HepG2 (cell line): Measurements from ENCODE around the gene SYTL1. TPM values are rescaled to one million over a fixed set of nuclear protein-coding genes. Genes with fewer than 3 reads are reported as not detected.

Experiments used
- ATAC-seq: fragments of 200-7000 bp; cut with Tn5 transposase; 3 replicates; pipeline ENCODE4 v1.9.1; 2020; ENCODE audit warnings: mild to moderate bottlenecking, moderate library complexity
- BruUV-seq: library from RNA; stranded (reverse); fragments of 400-500 nt; replicated peaks from 2 replicates; lab custom pipeline; 2021; lab: Mats Ljungman, UMichigan
- CTCF ChIA-PET: fragments of 300-600 bp; formaldehyde crosslinking; extraction: SDS; loops from one replicate; lab custom pipeline; 2021; ENCODE audit warnings: low total read pairs, inconsistent platforms, low intra/inter-chr PET ratio; lab: Yijun Ruan, JAX
- POLR2A ChIA-PET: fragments of 350-600 bp; sonication (Branson Sonifier 250); formaldehyde crosslinking; loops from one replicate; lab custom pipeline; 2020; ENCODE audit warnings: antibody characterized with exemption, inconsistent platforms; lab: Yijun Ruan, JAX
- DNase-seq: peaks from one replicate; pipeline ENCODE4 v3.0.0-alpha.2; 2015; ENCODE audit warnings: low spot score
- FAIRE-seq: peaks from 3 replicates; lab custom pipeline; 2011; peaks lifted over from hg19 to GRCh38; lab: Jason Lieb, UNC
- H2AFZ ChIP-seq: one replicate; pipeline ENCODE4 v1.6.1; 2011; ENCODE audit warnings: low read length, inconsistent platforms
- H3K27ac ChIP-seq: fragments of 300-600 bp; 3 replicates; pipeline ENCODE4 v1.8.0; 2011; ENCODE audit warnings: mixed run types, mild to moderate bottlenecking, mixed read lengths, low read length, inconsistent platforms; ENCODE audit not compliant: insufficient read depth; ENCODE audit errors: extremely low read length
- H3K27me3 ChIP-seq, 2 experiments: fragments of 200-600 bp in 1 of 2; 2 replicates in 1 of 2; 3 replicates in 1 of 2; pipeline versions ENCODE4 v1.6.0 to v1.8.0; 2011; ENCODE audit warnings: low read length in 2 of 2, mild to moderate bottlenecking in 2 of 2, moderate library complexity in 2 of 2, inconsistent platforms in 1 of 2; ENCODE audit not compliant: insufficient read depth in 2 of 2, control insufficient read depth in 1 of 2
- H3K36me3 ChIP-seq, 2 experiments: fragments of 200-600 bp in 1 of 2; replicated peaks in 1 of 2; 2 replicates in 1 of 2; 3 replicates in 1 of 2; pipeline versions ENCODE4 v1.5.1 to v1.8.0; 2011; ENCODE audit warnings: low read length in 2 of 2, inconsistent platforms in 1 of 2; ENCODE audit not compliant: insufficient read depth in 2 of 2, control insufficient read depth in 1 of 2
- H3K4me1 ChIP-seq: 2 replicates; pipeline ENCODE4 v1.5.1; 2012; ENCODE audit warnings: low read length, inconsistent platforms; ENCODE audit not compliant: insufficient read depth
- H3K4me2 ChIP-seq: 2 replicates; pipeline ENCODE4 v1.6.0; 2011; ENCODE audit warnings: low read depth, low read length, inconsistent platforms
- H3K4me3 ChIP-seq, 3 experiments: fragments of 200-600 bp in 1 of 3; sonication (generic), shearing (Covaris generic) in 1 of 3; replicated peaks in 1 of 3; 2 replicates each; pipeline ENCODE4 v1.5.1; 2011 to 2016; ENCODE audit warnings: low read length in 3 of 3, inconsistent platforms in 2 of 3, low read depth in 2 of 3, mild to moderate bottlenecking in 2 of 3, control low read depth in 1 of 3, mixed read lengths in 1 of 3; ENCODE audit not compliant: insufficient read depth in 1 of 3
- H3K79me2 ChIP-seq: one replicate; pipeline ENCODE4 v1.6.1; 2011; ENCODE audit warnings: low read length, inconsistent platforms; ENCODE audit not compliant: insufficient read depth
- H3K9ac ChIP-seq: 2 replicates; pipeline ENCODE4 v1.6.0; 2011; ENCODE audit warnings: mild to moderate bottlenecking, low read depth, low read length, inconsistent platforms; ENCODE audit not compliant: insufficient read depth
- H3K9me3 ChIP-seq: 2 replicates; pipeline ENCODE4 v1.5.1; 2012; ENCODE audit warnings: mild to moderate bottlenecking, low read length
- H4K20me1 ChIP-seq: 2 replicates; pipeline ENCODE4 v1.6.0; 2011; ENCODE audit warnings: inconsistent platforms, mild to moderate bottlenecking, low read length, moderate library complexity; ENCODE audit not compliant: insufficient read depth
- BRD4 ChIP-seq: sonication (generic); formaldehyde crosslinking; IDR thresholded peaks from 2 replicates; pipeline ENCODE4 v1.4.0; 2020; ENCODE audit warnings: missing genetic modification reagents
- ZBTB33 ChIP-seq: sonication (generic); formaldehyde crosslinking; IDR thresholded peaks from 2 replicates; pipeline ENCODE4 v1.4.0; 2020; ENCODE audit warnings: missing genetic modification reagents
- ZNF121 ChIP-seq: sonication (generic); formaldehyde crosslinking; IDR thresholded peaks from 2 replicates; pipeline ENCODE4 v1.5.0; 2020; ENCODE audit warnings: mild to moderate bottlenecking, missing genetic modification reagents
- ZNF652 ChIP-seq: IDR thresholded peaks from 2 replicates; pipeline ENCODE4 v1.6.1; 2016; ENCODE audit warnings: low read depth, borderline replicate concordance
- WGBS: methylation state at CpG from one replicate; pipeline ENCODE4 v1.1.6; 2017; ENCODE audit warnings: low lambda C conversion rate; 5-methylcytosine and 5-hydroxymethylcytosine counted together
- in situ Hi-C: cut with HindIII; loops from 2 replicates; pipeline ENCODE4 v1.10.0; 2017; ENCODE audit warnings: low pct_unique_long_range_greater_than_20kb; ENCODE audit not compliant: extremely low pct_ligation_motif_present
- intact Hi-C: fragments of 100-400 bp; cut with micrococcal nuclease; formaldehyde crosslinking; loops from one replicate; pipeline ENCODE4 v1.10.0; 2022; ENCODE audit not compliant: unreplicated experiment
- polyA plus RNA-seq, 8 experiments: library from polyadenylated mRNA; depleted of rRNA in 3 of 8; stranded (reverse) in 7 of 8; unstranded in 1 of 8; fragments of >200 nt; fragmentation: Illumina TruSeq in 4 of 8; extraction: Trizol in 4 of 8; gene quantifications; 2 replicates each; pipeline versions ENCODE4 v1.2.1 to v1.2.3, GENCODE V29; 2011 to 2016; ENCODE audit warnings: low read depth in 4 of 8, missing spikeins in 1 of 8, mixed read lengths in 1 of 8; ENCODE audit not compliant: insufficient read depth in 1 of 8
- total RNA-seq, 5 experiments: library from RNA; depleted of rRNA; stranded (reverse); fragments of >200 nt; fragmentation: Illumina TruSeq; extraction: Trizol; gene quantifications; 2 replicates each; pipeline ENCODE4 v1.2.3, GENCODE V29; 2016; ENCODE audit warnings: low read depth in 1 of 5
- TF ChIP-seq, protein P1 (sequence below): IDR thresholded peaks from 2 replicates; pipeline ENCODE4 v1.6.1; 2012; ENCODE audit warnings: low read length, improper control_type of control experiment

SYTL1 gene
- total and polyA plus RNA-seq, 2 of the 13 experiments (the other 11 are each of a cell fraction or from before 2014, with no cell fraction given) = 11.1 to 17.8 TPM

GRCh38 chr1:27303509-27303908 lies 38.3 kb upstream of the SYTL1 start:
- Histone ChIP-seq H3K79me2 (no peaks in the 10 kb centered on the region), H2AFZ (no peak overlapping the region), H3K36me3 (no peaks in the 10 kb centered on the region), H3K9me3 (no peaks in the 10 kb centered on the region), H4K20me1 (no peaks in the 10 kb centered on the region), H3K4me2 (no peak overlapping the region), H3K27me3 (no peaks in the 10 kb centered on the region), H3K9ac (no peak overlapping the region), H3K4me1 (no peaks in the 10 kb centered on the region), H3K4me3 (no peak overlapping the region), H3K27ac (no peak overlapping the region)
- BruUV-seq = no TSS peak
- no peak for ATAC-seq
- intact Hi-C loops (no loop called here), in situ Hi-C loops (no loop called here)
- POLR2A ChIA-PET = no interaction called here
- no peak for DNase-seq
- FAIRE-seq = no peak
- CTCF ChIA-PET = no interaction called here
- WGBS = 90% methylated on average over 15 of the region's 15 CpGs
- TF ChIP-seq ZBTB33 (CRISPR knock-in tag) = 0 out of 2 replicates have a peak, but pooled peaks have one; percentile 19
- TF ChIP-seq ZNF652 (CRISPR knock-in tag) = no peak
- no peak for TF ChIP-seq BRD4 (CRISPR knock-in tag)
- TF ChIP-seq, protein P1, sequence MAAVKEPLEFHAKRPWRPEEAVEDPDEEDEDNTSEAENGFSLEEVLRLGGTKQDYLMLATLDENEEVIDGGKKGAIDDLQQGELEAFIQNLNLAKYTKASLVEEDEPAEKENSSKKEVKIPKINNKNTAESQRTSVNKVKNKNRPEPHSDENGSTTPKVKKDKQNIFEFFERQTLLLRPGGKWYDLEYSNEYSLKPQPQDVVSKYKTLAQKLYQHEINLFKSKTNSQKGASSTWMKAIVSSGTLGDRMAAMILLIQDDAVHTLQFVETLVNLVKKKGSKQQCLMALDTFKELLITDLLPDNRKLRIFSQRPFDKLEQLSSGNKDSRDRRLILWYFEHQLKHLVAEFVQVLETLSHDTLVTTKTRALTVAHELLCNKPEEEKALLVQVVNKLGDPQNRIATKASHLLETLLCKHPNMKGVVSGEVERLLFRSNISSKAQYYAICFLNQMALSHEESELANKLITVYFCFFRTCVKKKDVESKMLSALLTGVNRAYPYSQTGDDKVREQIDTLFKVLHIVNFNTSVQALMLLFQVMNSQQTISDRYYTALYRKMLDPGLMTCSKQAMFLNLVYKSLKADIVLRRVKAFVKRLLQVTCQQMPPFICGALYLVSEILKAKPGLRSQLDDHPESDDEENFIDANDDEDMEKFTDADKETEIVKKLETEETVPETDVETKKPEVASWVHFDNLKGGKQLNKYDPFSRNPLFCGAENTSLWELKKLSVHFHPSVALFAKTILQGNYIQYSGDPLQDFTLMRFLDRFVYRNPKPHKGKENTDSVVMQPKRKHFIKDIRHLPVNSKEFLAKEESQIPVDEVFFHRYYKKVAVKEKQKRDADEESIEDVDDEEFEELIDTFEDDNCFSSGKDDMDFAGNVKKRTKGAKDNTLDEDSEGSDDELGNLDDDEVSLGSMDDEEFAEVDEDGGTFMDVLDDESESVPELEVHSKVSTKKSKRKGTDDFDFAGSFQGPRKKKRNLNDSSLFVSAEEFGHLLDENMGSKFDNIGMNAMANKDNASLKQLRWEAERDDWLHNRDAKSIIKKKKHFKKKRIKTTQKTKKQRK = no peak
- TF ChIP-seq ZNF121 (CRISPR knock-in tag) = no peak
- TF ChIP-seq, all 625 proteins: peak for 1
